Spleen (tissue), 7 donors: ENCODE data around the gene MUC2.

Source experiments
- POLR2A ChIP-seq, 3 donors: fragments of 450-650 bp; IDR thresholded peaks; one replicate each; pipeline ENCODE4 v1.5.1; 2017; ENCODE audit warnings: antibody characterized with exemption in 3 of 3, mild to moderate bottlenecking in 1 of 3
- POLR2AphosphoS5 ChIP-seq, 3 donors: sonication (generic); formaldehyde crosslinking; IDR thresholded peaks; one replicate each; pipeline ENCODE4 v1.5.1; 2017; ENCODE audit warnings: antibody characterized with exemption in 3 of 3
- TF ChIP-seq, protein P1 (sequence below), 11 experiments: fragments of 200-600 bp in 7 of 11; fragments of 450-650 bp in 4 of 11; sonication (generic) in 4 of 11; IDR thresholded peaks in 8 of 11; conservative IDR thresholded peaks in 3 of 11; 1 replicate in 7 of 11; 2 replicates in 4 of 11; pipeline versions ENCODE4 v1.4.0 to v1.8.0; 2016 to 2021; ENCODE audit warnings: antibody characterized with exemption in 11 of 11, inconsistent platforms in 4 of 11, mild to moderate bottlenecking in 1 of 11
- donor health status: DM: no; HTN: no; CAD: no; lungs with moderate emphysema.
- donor health status: DM: no; HTN: no; CAD: no.
- donor health status: DM: no; HTN: no; CAD: no.

DNA sequence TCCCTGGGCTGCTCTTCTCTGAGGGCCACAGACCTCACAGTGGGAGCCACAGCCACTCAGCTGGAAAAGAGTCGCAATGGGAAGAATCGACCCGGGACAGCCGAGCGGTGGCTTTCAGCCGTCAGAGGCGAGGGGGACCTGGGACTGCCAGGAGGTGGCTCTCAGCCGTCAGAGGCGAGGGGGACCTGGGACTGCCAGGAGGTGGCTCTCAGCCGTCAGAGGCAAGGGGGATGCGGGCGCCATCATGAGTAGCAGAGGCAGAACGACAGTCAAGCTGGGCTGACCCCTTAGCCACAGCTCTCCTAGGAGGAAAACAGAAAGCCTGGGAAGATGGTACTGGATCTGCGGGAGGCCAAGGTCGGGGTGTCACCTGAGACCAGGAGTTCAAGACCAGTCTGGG, 14.9 kb upstream of the MUC2 start:
- TF ChIP-seq, protein P1, sequence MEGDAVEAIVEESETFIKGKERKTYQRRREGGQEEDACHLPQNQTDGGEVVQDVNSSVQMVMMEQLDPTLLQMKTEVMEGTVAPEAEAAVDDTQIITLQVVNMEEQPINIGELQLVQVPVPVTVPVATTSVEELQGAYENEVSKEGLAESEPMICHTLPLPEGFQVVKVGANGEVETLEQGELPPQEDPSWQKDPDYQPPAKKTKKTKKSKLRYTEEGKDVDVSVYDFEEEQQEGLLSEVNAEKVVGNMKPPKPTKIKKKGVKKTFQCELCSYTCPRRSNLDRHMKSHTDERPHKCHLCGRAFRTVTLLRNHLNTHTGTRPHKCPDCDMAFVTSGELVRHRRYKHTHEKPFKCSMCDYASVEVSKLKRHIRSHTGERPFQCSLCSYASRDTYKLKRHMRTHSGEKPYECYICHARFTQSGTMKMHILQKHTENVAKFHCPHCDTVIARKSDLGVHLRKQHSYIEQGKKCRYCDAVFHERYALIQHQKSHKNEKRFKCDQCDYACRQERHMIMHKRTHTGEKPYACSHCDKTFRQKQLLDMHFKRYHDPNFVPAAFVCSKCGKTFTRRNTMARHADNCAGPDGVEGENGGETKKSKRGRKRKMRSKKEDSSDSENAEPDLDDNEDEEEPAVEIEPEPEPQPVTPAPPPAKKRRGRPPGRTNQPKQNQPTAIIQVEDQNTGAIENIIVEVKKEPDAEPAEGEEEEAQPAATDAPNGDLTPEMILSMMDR (IDR thresholded peaks at IDR 0.05 in 8 of 11, conservative IDR thresholded peaks at IDR 0.05 in 3 of 11), result no peak
- TF ChIP-seq POLR2A (IDR thresholded peaks at IDR 0.05) (no peak), POLR2AphosphoS5 (IDR thresholded peaks at IDR 0.05) (no peak)
